ENCODE results near the gene RHBDF2. TPM values are rescaled to one million over a fixed set of nuclear protein-coding genes. Genes with fewer than 3 reads are reported as not detected.
"Not testable (repeated sequence)": the region's sequence is repeated elsewhere in the genome, so short reads cannot be mapped to it uniquely, and the experiment has no call there.

RHBDF2 gene
- total RNA-seq, 1 experiment from 2014 or later: 52.3 TPM

DNA sequence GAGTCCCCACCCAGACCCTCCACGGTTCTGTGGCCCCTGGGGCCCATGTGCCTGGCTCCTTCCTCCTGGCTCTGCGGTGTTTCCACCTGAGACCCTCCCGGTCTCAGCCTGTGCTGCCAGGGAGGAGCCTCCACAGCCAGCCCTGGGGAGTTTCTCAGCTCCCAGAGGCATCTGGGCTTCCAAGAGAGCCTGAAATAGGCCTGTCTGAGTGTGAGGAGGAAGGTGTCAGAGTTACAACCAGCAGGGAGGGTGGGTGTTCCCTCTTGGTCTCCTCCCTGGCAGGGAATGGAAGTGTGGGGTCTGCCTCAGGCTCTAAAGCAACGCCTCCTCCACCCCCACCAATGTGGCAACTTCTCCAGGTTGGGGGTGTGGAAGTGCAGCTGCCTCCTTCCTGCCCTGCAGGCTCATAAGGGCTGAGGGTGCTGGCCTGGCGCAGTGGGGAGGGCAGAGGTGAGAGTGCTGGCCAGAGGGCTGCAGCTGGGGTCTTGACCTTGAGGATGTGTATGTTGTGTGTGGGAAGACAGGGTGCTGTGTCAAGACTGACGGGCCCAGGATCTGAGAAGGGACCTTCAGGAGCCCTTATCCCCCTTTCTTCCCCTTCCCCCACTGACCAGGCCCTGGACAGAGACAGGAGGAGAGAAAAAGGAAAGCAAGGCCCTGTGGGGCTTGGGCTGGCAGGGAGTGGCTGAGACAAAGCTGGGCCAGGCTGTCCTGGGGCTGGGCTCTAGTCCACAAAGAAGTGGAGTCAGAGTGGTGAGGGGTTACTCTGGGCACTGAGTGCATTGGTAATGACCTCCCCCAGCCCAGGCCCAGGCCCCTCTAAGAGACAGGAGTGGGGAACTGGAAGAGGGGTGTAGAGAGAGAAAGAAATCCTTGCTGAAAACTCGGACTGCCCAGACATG, 33.9 kb upstream of the RHBDF2 start:
- no peak overlapping the region for H3K4me3 ChIP-seq (ENCODE audit: low read length)
- DNase-seq: no peak
- H2AFZ ChIP-seq (ENCODE audit: low read length): no peak overlapping the region
- ChIA-PET CTCF (interaction anchor here (0.7 kb wide), 1 partner anchor 58 kb away, joined by 3 read pairs; no protein-coding TSS in a partner anchor), POLR2A (ENCODE audit: unreplicated experiment) (no interaction called here)
- no peaks in the 10 kb centered on the region for H3F3A ChIP-seq (ENCODE audit: low read length, unreplicated experiment)
- H3K9ac ChIP-seq (ENCODE audit: low read length): no peak overlapping the region
- no peaks in the 10 kb centered on the region for H3K36me3 ChIP-seq (ENCODE audit: low read depth, low read length)
- no peak for ATAC-seq
- no peaks in the 10 kb centered on the region for H3K9me3 ChIP-seq (ENCODE audit: low read length)
- H3K27ac ChIP-seq (ENCODE audit: low read length): no peak overlapping the region
- H4K20me1 ChIP-seq (ENCODE audit: low read length): no peaks in the 10 kb centered on the region
- no peaks in the 10 kb centered on the region for H3K79me2 ChIP-seq (ENCODE audit: low read length)
- TF ChIP-seq, protein P1, sequence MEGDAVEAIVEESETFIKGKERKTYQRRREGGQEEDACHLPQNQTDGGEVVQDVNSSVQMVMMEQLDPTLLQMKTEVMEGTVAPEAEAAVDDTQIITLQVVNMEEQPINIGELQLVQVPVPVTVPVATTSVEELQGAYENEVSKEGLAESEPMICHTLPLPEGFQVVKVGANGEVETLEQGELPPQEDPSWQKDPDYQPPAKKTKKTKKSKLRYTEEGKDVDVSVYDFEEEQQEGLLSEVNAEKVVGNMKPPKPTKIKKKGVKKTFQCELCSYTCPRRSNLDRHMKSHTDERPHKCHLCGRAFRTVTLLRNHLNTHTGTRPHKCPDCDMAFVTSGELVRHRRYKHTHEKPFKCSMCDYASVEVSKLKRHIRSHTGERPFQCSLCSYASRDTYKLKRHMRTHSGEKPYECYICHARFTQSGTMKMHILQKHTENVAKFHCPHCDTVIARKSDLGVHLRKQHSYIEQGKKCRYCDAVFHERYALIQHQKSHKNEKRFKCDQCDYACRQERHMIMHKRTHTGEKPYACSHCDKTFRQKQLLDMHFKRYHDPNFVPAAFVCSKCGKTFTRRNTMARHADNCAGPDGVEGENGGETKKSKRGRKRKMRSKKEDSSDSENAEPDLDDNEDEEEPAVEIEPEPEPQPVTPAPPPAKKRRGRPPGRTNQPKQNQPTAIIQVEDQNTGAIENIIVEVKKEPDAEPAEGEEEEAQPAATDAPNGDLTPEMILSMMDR (conservative IDR thresholded peaks at IDR 0.05; ENCODE audit: low read depth, low read length): no peak
- no peak for TF ChIP-seq EZH2 (IDR thresholded peaks at IDR 0.05; ENCODE audit: low read length, unreplicated experiment)
- TF ChIP-seq EZH2phosphoT487 (IDR thresholded peaks at IDR 0.05; ENCODE audit: borderline replicate concordance, low read length): no peak
- H3K27me3 ChIP-seq (ENCODE audit: low read length): no peaks in the 10 kb centered on the region
- H3K4me2 ChIP-seq (ENCODE audit: low read length): no peak overlapping the region
- no TSS peak for BruUV-seq (replicated peaks)
- H3K4me1 ChIP-seq (ENCODE audit: insufficient read depth, low read length): peaks cover 11% of the 10 kb centered on the region
- intact Hi-C loops (cut with micrococcal nuclease): no loop called here
- no peaks in the 10 kb centered on the region for H3K9me2 ChIP-seq (replicated peaks; ENCODE audit: low read length)

DNA sequence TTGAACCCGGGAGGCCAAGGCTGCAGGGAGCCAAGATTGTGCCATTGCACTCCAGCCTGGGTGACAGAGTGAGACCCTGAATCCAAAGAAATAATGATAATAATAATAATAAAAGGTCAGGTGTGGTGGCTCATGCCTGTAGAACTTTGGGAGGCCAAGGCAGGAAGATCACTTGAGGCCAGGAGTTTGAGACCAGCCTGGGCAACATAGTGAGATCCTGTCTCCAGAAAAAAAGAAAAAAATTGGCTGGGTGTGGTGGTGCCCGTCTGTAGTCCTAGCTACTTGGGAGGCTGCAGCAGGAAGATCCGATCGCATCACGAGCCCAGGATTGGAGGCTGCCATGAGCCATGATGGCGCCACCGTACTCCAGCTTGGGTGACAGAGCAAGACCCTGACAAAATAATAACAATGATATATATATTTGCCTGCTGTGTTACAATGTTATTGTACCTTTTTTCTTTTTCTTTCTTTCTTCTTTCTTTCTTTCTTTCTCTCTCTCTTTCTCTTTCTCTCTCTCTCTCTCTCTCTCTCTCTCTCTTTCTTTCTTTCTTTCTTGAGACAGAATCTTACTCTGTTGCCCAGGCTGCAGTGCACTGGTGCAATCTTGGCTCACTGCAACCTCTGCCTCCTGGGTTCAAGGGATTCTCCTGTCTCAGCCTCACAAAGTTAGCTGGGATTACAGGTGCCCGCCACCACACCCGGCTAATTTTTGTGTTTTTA, 32.6 kb upstream of the RHBDF2 start:
- H3K36me3 ChIP-seq (ENCODE audit: low read depth, low read length); BruUV-seq (replicated peaks); H3K9me3 ChIP-seq (ENCODE audit: low read length); H3K9ac ChIP-seq (ENCODE audit: low read length); H3K9me2 ChIP-seq (replicated peaks; ENCODE audit: low read length); CTCF ChIA-PET; H4K20me1 ChIP-seq (ENCODE audit: low read length); POLR2A ChIA-PET (ENCODE audit: unreplicated experiment); H3F3A ChIP-seq (ENCODE audit: low read length, unreplicated experiment); H3K27me3 ChIP-seq (ENCODE audit: low read length); DNase-seq; H3K4me3 ChIP-seq (ENCODE audit: low read length); intact Hi-C loops (cut with micrococcal nuclease); H3K79me2 ChIP-seq (ENCODE audit: low read length); H3K27ac ChIP-seq (ENCODE audit: low read length); H2AFZ ChIP-seq (ENCODE audit: low read length); ATAC-seq; H3K4me2 ChIP-seq (ENCODE audit: low read length): not testable (repeated sequence)
- peaks cover 23% of the 10 kb centered on the region for H3K4me1 ChIP-seq (ENCODE audit: insufficient read depth, low read length)

DNA sequence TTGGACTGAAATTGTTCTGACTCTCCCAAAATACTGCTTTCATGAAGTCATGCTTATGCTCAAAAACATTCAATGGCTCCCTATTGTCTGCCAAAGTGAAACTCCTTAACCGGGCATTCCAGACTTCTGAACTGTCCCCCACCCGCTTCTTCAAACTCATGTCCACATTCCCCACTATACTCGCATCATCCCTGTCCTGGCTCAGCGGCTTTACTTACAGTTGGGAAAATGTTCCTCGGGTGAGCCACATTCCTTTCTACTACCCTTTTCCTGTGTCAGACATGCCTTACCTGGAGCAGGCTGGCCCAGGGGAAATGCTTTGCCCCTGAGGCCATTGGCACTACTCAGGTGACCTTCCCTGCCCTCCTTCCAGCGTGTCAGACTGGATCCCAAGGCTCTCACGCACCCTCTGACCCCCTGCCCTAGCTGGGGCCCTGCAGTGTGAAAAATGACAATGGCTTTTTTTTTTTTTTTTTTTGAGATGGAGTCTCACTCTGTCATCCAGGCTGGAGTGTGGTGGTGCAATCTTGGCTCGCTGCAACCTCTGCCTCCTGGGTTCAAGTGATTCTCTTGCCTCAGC, 30.9 kb upstream of the RHBDF2 start:
- TF ChIP-seq EZH2phosphoT487 (IDR thresholded peaks at IDR 0.05; ENCODE audit: borderline replicate concordance, low read length) (no peak), EZH2 (IDR thresholded peaks at IDR 0.05; ENCODE audit: low read length, unreplicated experiment) (no peak)
- TF ChIP-seq, protein P1 (conservative IDR thresholded peaks at IDR 0.05; ENCODE audit: low read depth, low read length): no peak
- Histone ChIP-seq H3K4me1 (ENCODE audit: insufficient read depth, low read length) (peaks cover 37% of the 10 kb centered on the region), H3K4me2 (ENCODE audit: low read length) (no peak overlapping the region), H3K27me3 (ENCODE audit: low read length) (no peaks in the 10 kb centered on the region), H3K4me3 (ENCODE audit: low read length) (no peak overlapping the region), H4K20me1 (ENCODE audit: low read length) (no peaks in the 10 kb centered on the region), H3K9me3 (ENCODE audit: low read length) (no peaks in the 10 kb centered on the region), H3K79me2 (ENCODE audit: low read length) (no peaks in the 10 kb centered on the region), H3K9ac (ENCODE audit: low read length) (no peak overlapping the region), H3F3A (ENCODE audit: low read length, unreplicated experiment) (no peaks in the 10 kb centered on the region), H3K36me3 (ENCODE audit: low read depth, low read length) (no peaks in the 10 kb centered on the region), H3K9me2 (replicated peaks; ENCODE audit: low read length) (no peaks in the 10 kb centered on the region), H3K27ac (ENCODE audit: low read length) (no peak overlapping the region), H2AFZ (ENCODE audit: low read length) (no peak overlapping the region)
- BruUV-seq (replicated peaks): no TSS peak
- DNase-seq (peak; percentile 63), ATAC-seq (no peak)
- CTCF ChIA-PET: no interaction called here
- POLR2A ChIA-PET (ENCODE audit: unreplicated experiment): interaction anchor here (0.6 kb wide), 1 partner anchor 53 kb away, joined by 7 read pairs; no protein-coding TSS in a partner anchor
- intact Hi-C loops (cut with micrococcal nuclease): no loop called here
